ENCODE results near the gene FNDC11.

GRCh38 chr20:63507083-63507743 lies 46.7 kb upstream of the FNDC11 start:
- no peak for TF ChIP-seq CTCF (conservative IDR thresholded peaks at IDR 0.05; ENCODE audit: low read length)
- no peak for TF ChIP-seq EZH2phosphoT487 (IDR thresholded peaks at IDR 0.05; ENCODE audit: borderline replicate concordance, low read depth, low read length)
